Omental fat pad (tissue), 4 donors: ENCODE data around the gene BDH2. TPM values are rescaled to one million over a fixed set of nuclear protein-coding genes. Genes with fewer than 3 reads are reported as not detected.

ENCODE experiments used
- ATAC-seq: fragments of 150-250 bp; one replicate; pipeline ENCODE4 v1.9.1; 2016; ENCODE audit warnings: mild to moderate bottlenecking, moderate library complexity; ENCODE audit not compliant: low FRiP score
- DNase-seq: peaks from one replicate; pipeline ENCODE4 v3.0.0-alpha.2; 2019; ENCODE audit warnings: low spot score
- total RNA-seq, 4 donors: library from RNA; depleted of rRNA; stranded (reverse); fragments of >200 nt; gene quantifications; one replicate each; pipeline ENCODE4 v1.1.0, GENCODE V29; 2016
- TF ChIP-seq, protein P1 (sequence below), 3 donors: fragments of 450-650 bp; IDR thresholded peaks; one replicate each; pipeline ENCODE4 v1.5.1; 2016 to 2017; ENCODE audit warnings: antibody characterized with exemption in 3 of 3, mild to moderate bottlenecking in 3 of 3, moderate library complexity in 2 of 3

BDH2 gene
- total RNA-seq, 4 donors from 2014 or later = 32.9 to 79.9 (median 49.3) TPM

DNA sequence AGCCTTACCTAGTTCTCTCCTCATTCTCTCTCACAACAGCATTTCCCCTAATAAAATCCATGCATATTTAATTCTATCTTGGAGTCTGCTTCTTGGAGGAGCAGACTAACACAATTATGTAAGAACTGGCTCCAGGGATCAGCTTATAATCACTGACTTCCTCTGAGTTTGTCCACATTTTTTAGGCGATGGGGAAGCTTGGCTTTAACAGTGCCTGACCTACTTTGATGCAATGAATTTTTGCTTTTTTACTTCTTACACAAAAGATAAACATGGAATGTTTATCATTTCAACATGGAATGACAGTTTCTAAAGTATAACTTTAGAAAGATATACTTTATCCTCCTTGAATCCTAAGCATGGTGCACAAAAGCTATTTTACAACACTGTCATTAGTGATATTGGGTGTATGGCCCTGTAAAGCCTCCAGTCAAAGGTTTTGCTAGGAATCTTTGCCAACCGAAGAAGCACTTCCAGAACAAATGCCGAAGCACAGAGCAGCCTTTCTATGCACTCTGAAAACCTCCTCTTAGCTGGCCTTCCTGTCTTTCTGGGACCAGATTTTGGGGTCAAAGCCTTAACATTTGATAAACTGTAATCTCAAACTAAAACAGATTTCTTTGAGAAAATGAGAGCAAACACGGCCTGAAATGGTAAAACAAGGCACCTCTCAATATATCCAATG lies 736 bp downstream of the BDH2 start:
- DNase-seq = no peak
- TF ChIP-seq, protein P1, sequence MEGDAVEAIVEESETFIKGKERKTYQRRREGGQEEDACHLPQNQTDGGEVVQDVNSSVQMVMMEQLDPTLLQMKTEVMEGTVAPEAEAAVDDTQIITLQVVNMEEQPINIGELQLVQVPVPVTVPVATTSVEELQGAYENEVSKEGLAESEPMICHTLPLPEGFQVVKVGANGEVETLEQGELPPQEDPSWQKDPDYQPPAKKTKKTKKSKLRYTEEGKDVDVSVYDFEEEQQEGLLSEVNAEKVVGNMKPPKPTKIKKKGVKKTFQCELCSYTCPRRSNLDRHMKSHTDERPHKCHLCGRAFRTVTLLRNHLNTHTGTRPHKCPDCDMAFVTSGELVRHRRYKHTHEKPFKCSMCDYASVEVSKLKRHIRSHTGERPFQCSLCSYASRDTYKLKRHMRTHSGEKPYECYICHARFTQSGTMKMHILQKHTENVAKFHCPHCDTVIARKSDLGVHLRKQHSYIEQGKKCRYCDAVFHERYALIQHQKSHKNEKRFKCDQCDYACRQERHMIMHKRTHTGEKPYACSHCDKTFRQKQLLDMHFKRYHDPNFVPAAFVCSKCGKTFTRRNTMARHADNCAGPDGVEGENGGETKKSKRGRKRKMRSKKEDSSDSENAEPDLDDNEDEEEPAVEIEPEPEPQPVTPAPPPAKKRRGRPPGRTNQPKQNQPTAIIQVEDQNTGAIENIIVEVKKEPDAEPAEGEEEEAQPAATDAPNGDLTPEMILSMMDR (IDR thresholded peaks at IDR 0.05) = no peak
- ATAC-seq = no peak

DNA sequence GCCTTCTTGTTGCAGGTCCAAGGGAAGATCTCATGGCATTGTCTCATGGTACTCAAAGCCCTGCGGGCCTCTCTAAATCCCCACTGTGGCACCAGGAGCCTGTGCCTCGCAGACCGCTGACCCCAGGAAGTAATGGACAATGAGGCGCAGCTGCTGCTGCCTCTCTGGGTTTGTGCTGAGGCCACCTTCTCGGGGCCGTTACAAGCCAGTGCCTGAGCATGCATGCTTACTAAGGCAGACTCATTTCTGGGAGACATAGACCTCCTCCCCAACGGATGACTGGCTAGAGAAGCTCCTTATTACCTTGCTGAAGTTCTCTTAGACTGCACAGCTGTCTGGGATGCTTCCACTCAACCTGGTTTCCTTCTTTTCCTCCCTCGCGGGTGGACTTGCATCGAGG lies 1.3 kb downstream of the BDH2 start:
- TF ChIP-seq, protein P1 (IDR thresholded peaks at IDR 0.05) = no peak
- no peak for DNase-seq
- peak; percentile 8 for ATAC-seq

DNA sequence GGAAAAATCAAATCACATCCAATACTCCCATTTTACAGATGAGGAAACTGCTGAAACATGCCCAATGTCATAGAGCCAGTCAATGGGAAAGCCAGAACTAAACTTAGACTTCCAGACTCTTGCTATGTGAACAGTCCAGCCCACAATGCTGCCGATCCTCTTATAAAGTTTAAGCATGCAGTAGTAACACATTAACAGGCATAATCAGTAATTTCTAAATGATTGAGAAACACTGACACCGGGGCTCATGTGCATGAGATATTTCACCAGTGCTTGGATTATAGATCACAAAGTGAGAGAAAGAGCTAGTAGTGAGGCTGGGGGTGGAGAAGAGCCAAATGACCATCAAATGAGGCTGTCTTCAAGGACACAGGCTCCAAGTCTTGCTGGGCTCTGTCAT lies 2.5 kb downstream of the BDH2 start:
- TF ChIP-seq, protein P1 (IDR thresholded peaks at IDR 0.05) = no peak
- ATAC-seq = no peak
- no peak for DNase-seq

DNA sequence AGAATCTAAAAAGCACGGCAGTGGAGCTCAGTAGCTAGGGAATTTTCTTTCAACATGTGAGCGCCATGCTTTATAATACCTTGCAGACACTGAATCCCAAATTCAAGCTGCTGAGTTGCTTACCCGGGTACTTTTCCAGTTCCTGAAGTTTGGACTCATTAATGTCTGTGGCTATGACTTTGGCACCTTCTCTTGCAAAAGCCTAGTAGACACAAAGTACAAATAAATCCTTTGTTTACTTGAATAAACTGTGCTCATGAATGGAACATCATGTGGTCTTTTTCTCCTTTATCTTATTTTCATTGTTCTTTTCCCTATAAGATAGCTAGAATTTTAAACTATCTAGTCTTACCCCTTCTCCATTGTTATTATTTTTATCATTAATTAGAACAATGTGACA lies 4.6 kb downstream of the BDH2 start:
- no peak for ATAC-seq
- TF ChIP-seq, protein P1 (IDR thresholded peaks at IDR 0.05) = no peak
- DNase-seq = no peak

DNA sequence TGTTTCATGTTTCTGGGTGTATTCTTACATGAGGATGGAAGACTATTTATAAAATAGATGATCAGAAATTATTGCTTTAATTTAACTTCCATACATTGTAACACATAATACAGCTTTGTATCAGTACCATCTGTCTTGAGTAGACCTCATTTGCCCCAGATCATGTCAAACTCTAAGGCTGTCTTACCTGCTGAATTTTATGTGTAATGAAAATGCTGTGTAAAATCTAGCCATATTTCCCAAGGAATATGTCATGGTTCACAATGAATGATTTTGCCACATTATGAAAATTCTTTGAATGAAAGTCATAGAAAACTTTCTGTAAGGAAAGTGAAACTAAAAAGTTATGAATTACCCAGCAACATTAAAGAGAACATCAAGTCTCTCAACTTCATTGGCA lies 7.4 kb downstream of the BDH2 start:
- TF ChIP-seq, protein P1 (IDR thresholded peaks at IDR 0.05) = no peak
- ATAC-seq = no peak
- DNase-seq = no peak

DNA sequence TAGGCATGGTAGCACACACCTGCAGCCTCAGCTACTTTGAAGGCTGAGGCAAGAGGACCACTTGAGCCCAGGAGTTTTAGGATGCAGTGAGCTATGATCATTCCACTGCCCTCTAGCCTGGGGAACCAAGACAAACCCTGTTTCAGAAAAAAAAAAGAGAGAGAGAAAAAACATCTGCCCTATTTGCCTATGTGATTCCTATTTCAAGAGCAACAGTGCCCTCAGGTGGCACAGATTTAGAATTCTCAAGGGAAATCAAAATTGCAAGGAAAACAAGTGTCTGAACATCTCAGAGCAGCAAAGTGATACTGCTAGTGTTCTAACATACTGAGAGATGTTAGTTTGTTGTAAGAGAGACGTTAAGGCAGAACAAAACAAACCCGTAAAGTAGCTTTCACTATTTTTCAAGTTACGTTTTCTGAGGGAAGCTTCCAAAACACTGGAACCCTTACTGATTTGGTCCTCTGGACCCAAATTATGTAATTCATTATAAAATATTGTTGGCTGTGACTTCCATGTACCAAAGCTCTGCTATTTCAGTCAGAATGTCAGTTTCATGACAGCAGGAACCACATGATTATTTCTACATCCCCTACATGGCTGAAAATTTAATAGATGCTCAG lies 7.9 kb downstream of the BDH2 start:
- DNase-seq (no peak), ATAC-seq (peak; percentile 44)
- TF ChIP-seq, protein P1 (IDR thresholded peaks at IDR 0.05) = no peak

DNA sequence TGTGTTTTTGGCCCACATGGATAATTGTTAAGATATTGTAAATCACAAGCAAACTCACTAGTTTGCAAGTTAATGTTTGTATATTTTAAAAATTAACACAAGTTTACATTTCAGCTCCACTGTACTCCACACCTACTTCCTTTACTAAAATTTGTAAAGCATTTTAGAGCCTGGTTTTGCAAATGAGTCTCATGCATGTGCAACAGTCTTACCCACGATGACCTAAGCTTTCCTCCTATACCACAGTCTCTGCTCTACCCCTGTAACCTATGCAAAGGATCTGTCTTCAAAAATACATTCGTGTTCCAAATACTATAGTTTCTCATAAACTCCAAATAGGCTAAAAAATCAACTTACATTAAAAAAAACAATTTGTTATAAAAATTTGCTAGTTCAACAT lies 10.2 kb downstream of the BDH2 start:
- DNase-seq = no peak
- no peak for ATAC-seq
- TF ChIP-seq, protein P1 (IDR thresholded peaks at IDR 0.05) = no peak
